ENCODE data around the gene NXPE3. TPM values are rescaled to one million over a fixed set of nuclear protein-coding genes. Genes with fewer than 3 reads are reported as not detected.

The NXPE3 gene
- total RNA-seq, 1 donor from 2014 or later = 47.9 TPM

DNA sequence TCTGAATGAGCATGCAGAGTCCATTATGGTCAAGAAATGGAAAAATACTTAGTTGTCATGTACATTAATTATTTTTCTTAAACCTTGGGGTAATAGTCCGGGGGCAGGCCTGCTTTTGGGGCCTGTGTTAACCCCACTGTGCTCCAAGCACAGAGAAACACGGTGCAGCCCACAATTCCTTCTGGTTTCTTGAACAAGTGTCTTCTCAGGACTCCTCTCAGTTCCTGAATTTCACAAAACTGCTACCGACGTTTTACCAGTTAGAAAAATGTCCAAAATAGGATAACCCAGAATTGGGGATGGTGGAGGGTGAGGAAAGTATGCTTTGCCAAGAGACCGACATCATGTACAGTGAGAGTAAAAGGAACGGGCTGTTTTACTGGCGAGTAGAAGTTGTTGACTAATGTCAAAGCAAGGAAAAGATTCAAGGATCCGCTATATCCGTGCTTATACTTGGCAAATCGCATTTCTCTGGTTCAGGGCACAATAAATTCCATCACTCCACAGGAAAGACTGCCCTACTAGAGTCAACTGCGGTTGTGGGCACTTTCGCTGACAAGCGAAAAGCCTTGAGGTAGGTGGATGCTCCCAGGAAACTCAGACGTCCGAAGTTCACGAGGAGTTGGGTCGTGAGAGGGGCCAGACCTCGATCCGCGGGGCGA, 495 bp upstream of the NXPE3 start:
- TF ChIP-seq, protein P1, sequence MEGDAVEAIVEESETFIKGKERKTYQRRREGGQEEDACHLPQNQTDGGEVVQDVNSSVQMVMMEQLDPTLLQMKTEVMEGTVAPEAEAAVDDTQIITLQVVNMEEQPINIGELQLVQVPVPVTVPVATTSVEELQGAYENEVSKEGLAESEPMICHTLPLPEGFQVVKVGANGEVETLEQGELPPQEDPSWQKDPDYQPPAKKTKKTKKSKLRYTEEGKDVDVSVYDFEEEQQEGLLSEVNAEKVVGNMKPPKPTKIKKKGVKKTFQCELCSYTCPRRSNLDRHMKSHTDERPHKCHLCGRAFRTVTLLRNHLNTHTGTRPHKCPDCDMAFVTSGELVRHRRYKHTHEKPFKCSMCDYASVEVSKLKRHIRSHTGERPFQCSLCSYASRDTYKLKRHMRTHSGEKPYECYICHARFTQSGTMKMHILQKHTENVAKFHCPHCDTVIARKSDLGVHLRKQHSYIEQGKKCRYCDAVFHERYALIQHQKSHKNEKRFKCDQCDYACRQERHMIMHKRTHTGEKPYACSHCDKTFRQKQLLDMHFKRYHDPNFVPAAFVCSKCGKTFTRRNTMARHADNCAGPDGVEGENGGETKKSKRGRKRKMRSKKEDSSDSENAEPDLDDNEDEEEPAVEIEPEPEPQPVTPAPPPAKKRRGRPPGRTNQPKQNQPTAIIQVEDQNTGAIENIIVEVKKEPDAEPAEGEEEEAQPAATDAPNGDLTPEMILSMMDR (IDR thresholded peaks at IDR 0.05; ENCODE audit: borderline replicate concordance) = no peak
- H3K27me3 ChIP-seq (ENCODE audit: low read depth) = no peaks in the 10 kb centered on the region
- peaks cover 39% of the 10 kb centered on the region for H3K4me1 ChIP-seq
- intact Hi-C loops (cut with micrococcal nuclease) = no loop called here
- DNase-seq = no peak
- peak overlapping the region; percentile 86 for H3K4me3 ChIP-seq
- peak overlapping the region; percentile 95 for H3K27ac ChIP-seq (replicated peaks)
- H3K36me3 ChIP-seq = peaks cover 12% of the 10 kb centered on the region
- no peaks in the 10 kb centered on the region for H3K9me3 ChIP-seq (replicated peaks)

GRCh38 chr3:101779822-101780381, 891 bp downstream of the NXPE3 start:
- Histone ChIP-seq H3K4me3 (peak overlapping the region; percentile 86), H3K27me3 (ENCODE audit: low read depth) (no peaks in the 10 kb centered on the region), H3K9me3 (replicated peaks) (no peaks in the 10 kb centered on the region), H3K4me1 (peaks cover 46% of the 10 kb centered on the region), H3K27ac (replicated peaks) (peak overlapping the region; percentile 95), H3K36me3 (peaks cover 23% of the 10 kb centered on the region)
- TF ChIP-seq, protein P1 (IDR thresholded peaks at IDR 0.05; ENCODE audit: borderline replicate concordance) = no peak
- intact Hi-C loops (cut with micrococcal nuclease) = no loop called here
- no peak for DNase-seq

GRCh38 chr3:101780661-101781060, 1.6 kb downstream of the NXPE3 start:
- peak overlapping the region; percentile 86 for H3K4me3 ChIP-seq

DNA sequence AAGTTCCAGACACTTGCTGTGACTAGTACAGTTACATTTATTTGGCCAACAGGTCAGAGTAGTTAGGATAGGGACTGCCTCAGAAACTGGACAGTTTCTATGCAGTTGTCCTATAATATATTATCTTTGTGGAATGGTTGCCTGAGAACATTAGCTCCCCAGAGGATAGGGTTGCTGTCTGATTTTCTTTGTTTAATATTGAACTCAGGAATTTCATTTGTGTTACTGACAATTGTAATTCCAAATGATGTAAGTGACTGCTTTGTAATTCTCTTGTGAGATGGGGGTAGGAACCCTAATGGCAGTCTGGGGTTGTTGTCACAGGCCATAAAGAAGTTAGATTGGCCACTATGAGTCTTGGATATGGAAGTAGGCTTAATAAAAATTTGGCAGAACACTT, 2.2 kb downstream of the NXPE3 start:
- TF ChIP-seq, protein P1 (IDR thresholded peaks at IDR 0.05; ENCODE audit: borderline replicate concordance) = no peak
- Histone ChIP-seq H3K4me3 (peak overlapping the region; percentile 86), H3K36me3 (peaks cover 35% of the 10 kb centered on the region), H3K9me3 (replicated peaks) (no peaks in the 10 kb centered on the region), H3K4me1 (peaks cover 58% of the 10 kb centered on the region), H3K27ac (replicated peaks) (peak overlapping the region; percentile 95), H3K27me3 (ENCODE audit: low read depth) (no peaks in the 10 kb centered on the region)
- no peak for DNase-seq
- intact Hi-C loops (cut with micrococcal nuclease) = no loop called here

More at GRCh38 chr3:101780661-101781060, 1.6 kb downstream of the NXPE3 start:
- intact Hi-C loops (cut with micrococcal nuclease) = no loop called here
- Histone ChIP-seq H3K36me3 (peaks cover 30% of the 10 kb centered on the region), H3K27me3 (ENCODE audit: low read depth) (no peaks in the 10 kb centered on the region), H3K4me1 (peaks cover 53% of the 10 kb centered on the region), H3K9me3 (replicated peaks) (no peaks in the 10 kb centered on the region), H3K27ac (replicated peaks) (peak overlapping the region; percentile 95)
- TF ChIP-seq, protein P1 (IDR thresholded peaks at IDR 0.05; ENCODE audit: borderline replicate concordance) = no peak
- DNase-seq = no peak

- Histone ChIP-seq H3K4me1 (peaks cover 43% of the 10 kb centered on the region), H3K27ac (replicated peaks) (peak overlapping the region; percentile 69), H3K9me3 (replicated peaks) (no peaks in the 10 kb centered on the region), H3K27me3 (ENCODE audit: low read depth) (no peaks in the 10 kb centered on the region), H3K4me3 (peak overlapping the region; percentile 40), H3K36me3 (peaks cover 74% of the 10 kb centered on the region)
- intact Hi-C loops (cut with micrococcal nuclease) = no loop called here
- DNase-seq = no peak
- TF ChIP-seq, protein P1 (IDR thresholded peaks at IDR 0.05; ENCODE audit: borderline replicate concordance) = no peak
These were observed 6.0 kb downstream of the NXPE3 start for GRCh38 chr3:101784855-101785613.

All from left ventricle myocardium inferior (tissue), 1 donor.